HepG2 (cell line): ENCODE data around the gene GAS2L2. TPM values are rescaled to one million over a fixed set of nuclear protein-coding genes. Genes with fewer than 3 reads are reported as not detected.

Source experiments
- ATAC-seq: fragments of 200-7000 bp; cut with Tn5 transposase; 3 replicates; pipeline ENCODE4 v1.9.1; 2020; ENCODE audit warnings: mild to moderate bottlenecking, moderate library complexity
- BruUV-seq: library from RNA; stranded (reverse); fragments of 400-500 nt; replicated peaks from 2 replicates; lab custom pipeline; 2021; lab: Mats Ljungman, UMichigan
- CTCF ChIA-PET: fragments of 300-600 bp; formaldehyde crosslinking; extraction: SDS; loops from one replicate; lab custom pipeline; 2021; ENCODE audit warnings: low total read pairs, inconsistent platforms, low intra/inter-chr PET ratio; lab: Yijun Ruan, JAX
- POLR2A ChIA-PET: fragments of 350-600 bp; sonication (Branson Sonifier 250); formaldehyde crosslinking; loops from one replicate; lab custom pipeline; 2020; ENCODE audit warnings: antibody characterized with exemption, inconsistent platforms; lab: Yijun Ruan, JAX
- DNase-seq: peaks from one replicate; pipeline ENCODE4 v3.0.0-alpha.2; 2015; ENCODE audit warnings: low spot score
- FAIRE-seq: peaks from 3 replicates; lab custom pipeline; 2011; peaks lifted over from hg19 to GRCh38; lab: Jason Lieb, UNC
- H2AFZ ChIP-seq: one replicate; pipeline ENCODE4 v1.6.1; 2011; ENCODE audit warnings: low read length, inconsistent platforms
- H3K27ac ChIP-seq: fragments of 300-600 bp; 3 replicates; pipeline ENCODE4 v1.8.0; 2011; ENCODE audit warnings: mixed run types, mild to moderate bottlenecking, mixed read lengths, low read length, inconsistent platforms; ENCODE audit not compliant: insufficient read depth; ENCODE audit errors: extremely low read length
- H3K27me3 ChIP-seq, 2 experiments: fragments of 200-600 bp in 1 of 2; 2 replicates in 1 of 2; 3 replicates in 1 of 2; pipeline versions ENCODE4 v1.6.0 to v1.8.0; 2011; ENCODE audit warnings: low read length in 2 of 2, mild to moderate bottlenecking in 2 of 2, moderate library complexity in 2 of 2, inconsistent platforms in 1 of 2; ENCODE audit not compliant: insufficient read depth in 2 of 2, control insufficient read depth in 1 of 2
- H3K36me3 ChIP-seq, 2 experiments: fragments of 200-600 bp in 1 of 2; replicated peaks in 1 of 2; 2 replicates in 1 of 2; 3 replicates in 1 of 2; pipeline versions ENCODE4 v1.5.1 to v1.8.0; 2011; ENCODE audit warnings: low read length in 2 of 2, inconsistent platforms in 1 of 2; ENCODE audit not compliant: insufficient read depth in 2 of 2, control insufficient read depth in 1 of 2
- H3K4me1 ChIP-seq: 2 replicates; pipeline ENCODE4 v1.5.1; 2012; ENCODE audit warnings: low read length, inconsistent platforms; ENCODE audit not compliant: insufficient read depth
- H3K4me2 ChIP-seq: 2 replicates; pipeline ENCODE4 v1.6.0; 2011; ENCODE audit warnings: low read depth, low read length, inconsistent platforms
- H3K4me3 ChIP-seq, 3 experiments: fragments of 200-600 bp in 1 of 3; sonication (generic), shearing (Covaris generic) in 1 of 3; replicated peaks in 1 of 3; 2 replicates each; pipeline ENCODE4 v1.5.1; 2011 to 2016; ENCODE audit warnings: low read length in 3 of 3, inconsistent platforms in 2 of 3, low read depth in 2 of 3, mild to moderate bottlenecking in 2 of 3, control low read depth in 1 of 3, mixed read lengths in 1 of 3; ENCODE audit not compliant: insufficient read depth in 1 of 3
- H3K79me2 ChIP-seq: one replicate; pipeline ENCODE4 v1.6.1; 2011; ENCODE audit warnings: low read length, inconsistent platforms; ENCODE audit not compliant: insufficient read depth
- H3K9ac ChIP-seq: 2 replicates; pipeline ENCODE4 v1.6.0; 2011; ENCODE audit warnings: mild to moderate bottlenecking, low read depth, low read length, inconsistent platforms; ENCODE audit not compliant: insufficient read depth
- H3K9me3 ChIP-seq: 2 replicates; pipeline ENCODE4 v1.5.1; 2012; ENCODE audit warnings: mild to moderate bottlenecking, low read length
- H4K20me1 ChIP-seq: 2 replicates; pipeline ENCODE4 v1.6.0; 2011; ENCODE audit warnings: inconsistent platforms, mild to moderate bottlenecking, low read length, moderate library complexity; ENCODE audit not compliant: insufficient read depth
- CC2D1A ChIP-seq: sonication (generic); formaldehyde crosslinking; IDR thresholded peaks from 2 replicates; pipeline ENCODE4 v1.8.1; 2023; ENCODE audit warnings: mild to moderate bottlenecking, missing genetic modification reagents
- CENPT ChIP-seq: sonication (generic); formaldehyde crosslinking; IDR thresholded peaks from 2 replicates; pipeline ENCODE4 v1.8.0; 2022; ENCODE audit warnings: low read depth, mild to moderate bottlenecking, moderate library complexity, missing genetic modification reagents
- HIVEP1 ChIP-seq: sonication (generic); formaldehyde crosslinking; IDR thresholded peaks from 2 replicates; pipeline ENCODE4 v1.4.0; 2020; ENCODE audit warnings: mild to moderate bottlenecking, missing genetic modification reagents
- RAD51 ChIP-seq: fragments of 450-650 bp; IDR thresholded peaks from 2 replicates; pipeline ENCODE4 v1.6.1; 2016; ENCODE audit warnings: borderline replicate concordance
- TEAD3 ChIP-seq: optimal IDR thresholded peaks from 2 replicates; pipeline ENCODE3; 2016; ENCODE audit warnings: borderline replicate concordance
- THYN1 ChIP-seq: sonication (generic); formaldehyde crosslinking; IDR thresholded peaks from 2 replicates; pipeline ENCODE4 v1.8.1; 2023; ENCODE audit warnings: low read depth, mild to moderate bottlenecking, moderate library complexity, missing genetic modification reagents, borderline replicate concordance
- ZMYM3 ChIP-seq: sonication (generic); formaldehyde crosslinking; IDR thresholded peaks from 2 replicates; pipeline ENCODE4 v1.5.1; 2020; ENCODE audit warnings: mild to moderate bottlenecking, missing genetic modification reagents
- ZNF451 ChIP-seq: sonication (generic); formaldehyde crosslinking; IDR thresholded peaks from 2 replicates; pipeline ENCODE4 v1.5.0; 2020; ENCODE audit warnings: mild to moderate bottlenecking, missing genetic modification reagents
- ZNF777 ChIP-seq: sonication (generic); formaldehyde crosslinking; IDR thresholded peaks from 2 replicates; pipeline ENCODE4 v1.4.0; 2020; ENCODE audit warnings: missing genetic modification reagents
- WGBS: methylation state at CpG from one replicate; pipeline ENCODE4 v1.1.6; 2017; ENCODE audit warnings: low lambda C conversion rate; 5-methylcytosine and 5-hydroxymethylcytosine counted together
- in situ Hi-C: cut with HindIII; loops from 2 replicates; pipeline ENCODE4 v1.10.0; 2017; ENCODE audit warnings: low pct_unique_long_range_greater_than_20kb; ENCODE audit not compliant: extremely low pct_ligation_motif_present
- intact Hi-C: fragments of 100-400 bp; cut with micrococcal nuclease; formaldehyde crosslinking; loops from one replicate; pipeline ENCODE4 v1.10.0; 2022; ENCODE audit not compliant: unreplicated experiment
- polyA plus RNA-seq, 8 experiments: library from polyadenylated mRNA; depleted of rRNA in 3 of 8; stranded (reverse) in 7 of 8; unstranded in 1 of 8; fragments of >200 nt; fragmentation: Illumina TruSeq in 4 of 8; extraction: Trizol in 4 of 8; gene quantifications; 2 replicates each; pipeline versions ENCODE4 v1.2.1 to v1.2.3, GENCODE V29; 2011 to 2016; ENCODE audit warnings: low read depth in 4 of 8, missing spikeins in 1 of 8, mixed read lengths in 1 of 8; ENCODE audit not compliant: insufficient read depth in 1 of 8
- total RNA-seq, 5 experiments: library from RNA; depleted of rRNA; stranded (reverse); fragments of >200 nt; fragmentation: Illumina TruSeq; extraction: Trizol; gene quantifications; 2 replicates each; pipeline ENCODE4 v1.2.3, GENCODE V29; 2016; ENCODE audit warnings: low read depth in 1 of 5
- TF ChIP-seq, protein P1 (sequence below): sonication (generic); formaldehyde crosslinking; IDR thresholded peaks from 2 replicates; pipeline ENCODE4 v1.8.0; 2022; ENCODE audit warnings: missing genetic modification reagents, mild to moderate bottlenecking, moderate library complexity, borderline replicate concordance
- TF ChIP-seq, protein P2 (sequence below): sonication (generic); formaldehyde crosslinking; IDR thresholded peaks from 2 replicates; pipeline ENCODE4 v1.9.0; 2022; ENCODE audit warnings: low read depth, missing genetic modification reagents
- TF ChIP-seq, protein P3 (sequence below): IDR thresholded peaks from 2 replicates; pipeline ENCODE4 v1.6.1; 2016; ENCODE audit warnings: low read depth, missing genetic modification reagents, missing compliant biosample characterization
- TF ChIP-seq, protein P4 (sequence below): sonication (generic); IDR thresholded peaks from 2 replicates; pipeline ENCODE4 v1.6.1; 2016; ENCODE audit warnings: low read depth, borderline replicate concordance
- TF ChIP-seq, protein P5 (sequence below): sonication (generic); formaldehyde crosslinking; IDR thresholded peaks from 2 replicates; pipeline ENCODE4 v1.8.1; 2023; ENCODE audit warnings: missing genetic modification reagents, mild to moderate bottlenecking, borderline replicate concordance

Gene GAS2L2
- total and polyA plus RNA-seq, 2 of the 13 experiments (the other 11 are each of a cell fraction or from before 2014, with no cell fraction given), result not detected

DNA sequence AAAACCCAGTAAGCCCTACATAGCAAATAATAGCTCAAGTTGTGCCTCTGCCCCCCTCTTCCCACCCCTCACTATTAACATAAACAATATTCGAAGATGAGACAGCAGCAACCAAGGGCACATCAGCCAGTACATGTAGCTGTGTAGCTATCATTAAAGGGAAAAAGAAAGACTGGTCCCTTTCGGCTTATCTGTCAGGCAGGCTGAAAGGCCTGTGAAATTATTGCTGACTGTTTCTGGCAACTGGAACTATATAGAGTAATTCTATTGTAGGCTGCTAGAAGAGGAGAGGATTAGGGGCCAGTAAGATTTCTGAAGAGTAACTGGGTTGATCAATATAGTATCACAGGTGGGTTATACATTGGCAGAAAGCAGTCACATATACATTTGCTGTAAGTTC is 58.1 kb downstream of the GAS2L2 start:
- H3K79me2 ChIP-seq, result no peaks in the 10 kb centered on the region
- no peak overlapping the region for H3K27ac ChIP-seq
- no peaks in the 10 kb centered on the region for H4K20me1 ChIP-seq
- H2AFZ ChIP-seq, result no peak overlapping the region
- TF ChIP-seq, protein P1, sequence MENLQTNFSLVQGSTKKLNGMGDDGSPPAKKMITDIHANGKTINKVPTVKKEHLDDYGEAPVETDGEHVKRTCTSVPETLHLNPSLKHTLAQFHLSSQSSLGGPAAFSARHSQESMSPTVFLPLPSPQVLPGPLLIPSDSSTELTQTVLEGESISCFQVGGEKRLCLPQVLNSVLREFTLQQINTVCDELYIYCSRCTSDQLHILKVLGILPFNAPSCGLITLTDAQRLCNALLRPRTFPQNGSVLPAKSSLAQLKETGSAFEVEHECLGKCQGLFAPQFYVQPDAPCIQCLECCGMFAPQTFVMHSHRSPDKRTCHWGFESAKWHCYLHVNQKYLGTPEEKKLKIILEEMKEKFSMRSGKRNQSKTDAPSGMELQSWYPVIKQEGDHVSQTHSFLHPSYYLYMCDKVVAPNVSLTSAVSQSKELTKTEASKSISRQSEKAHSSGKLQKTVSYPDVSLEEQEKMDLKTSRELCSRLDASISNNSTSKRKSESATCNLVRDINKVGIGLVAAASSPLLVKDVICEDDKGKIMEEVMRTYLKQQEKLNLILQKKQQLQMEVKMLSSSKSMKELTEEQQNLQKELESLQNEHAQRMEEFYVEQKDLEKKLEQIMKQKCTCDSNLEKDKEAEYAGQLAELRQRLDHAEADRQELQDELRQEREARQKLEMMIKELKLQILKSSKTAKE (CRISPR knock-in tag), result no peak
- TF ChIP-seq RAD51 (no peak), THYN1 (CRISPR knock-in tag) (no peak), ZMYM3 (CRISPR knock-in tag) (no peak), ZNF777 (CRISPR knock-in tag) (no peak), TEAD3 (CRISPR knock-in tag) (no peak), CENPT (CRISPR knock-in tag) (no peak), CC2D1A (CRISPR knock-in tag) (no peak), HIVEP1 (no peak), ZNF451 (CRISPR knock-in tag) (no peak)
- TF ChIP-seq, protein P2, sequence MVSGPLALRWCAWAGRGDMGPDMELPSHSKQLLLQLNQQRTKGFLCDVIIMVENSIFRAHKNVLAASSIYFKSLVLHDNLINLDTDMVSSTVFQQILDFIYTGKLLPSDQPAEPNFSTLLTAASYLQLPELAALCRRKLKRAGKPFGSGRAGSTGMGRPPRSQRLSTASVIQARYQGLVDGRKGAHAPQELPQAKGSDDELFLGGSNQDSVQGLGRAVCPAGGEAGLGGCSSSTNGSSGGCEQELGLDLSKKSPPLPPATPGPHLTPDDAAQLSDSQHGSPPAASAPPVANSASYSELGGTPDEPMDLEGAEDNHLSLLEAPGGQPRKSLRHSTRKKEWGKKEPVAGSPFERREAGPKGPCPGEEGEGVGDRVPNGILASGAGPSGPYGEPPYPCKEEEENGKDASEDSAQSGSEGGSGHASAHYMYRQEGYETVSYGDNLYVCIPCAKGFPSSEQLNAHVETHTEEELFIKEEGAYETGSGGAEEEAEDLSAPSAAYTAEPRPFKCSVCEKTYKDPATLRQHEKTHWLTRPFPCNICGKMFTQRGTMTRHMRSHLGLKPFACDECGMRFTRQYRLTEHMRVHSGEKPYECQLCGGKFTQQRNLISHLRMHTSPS (CRISPR knock-in tag), result no peak
- TF ChIP-seq, protein P3, sequence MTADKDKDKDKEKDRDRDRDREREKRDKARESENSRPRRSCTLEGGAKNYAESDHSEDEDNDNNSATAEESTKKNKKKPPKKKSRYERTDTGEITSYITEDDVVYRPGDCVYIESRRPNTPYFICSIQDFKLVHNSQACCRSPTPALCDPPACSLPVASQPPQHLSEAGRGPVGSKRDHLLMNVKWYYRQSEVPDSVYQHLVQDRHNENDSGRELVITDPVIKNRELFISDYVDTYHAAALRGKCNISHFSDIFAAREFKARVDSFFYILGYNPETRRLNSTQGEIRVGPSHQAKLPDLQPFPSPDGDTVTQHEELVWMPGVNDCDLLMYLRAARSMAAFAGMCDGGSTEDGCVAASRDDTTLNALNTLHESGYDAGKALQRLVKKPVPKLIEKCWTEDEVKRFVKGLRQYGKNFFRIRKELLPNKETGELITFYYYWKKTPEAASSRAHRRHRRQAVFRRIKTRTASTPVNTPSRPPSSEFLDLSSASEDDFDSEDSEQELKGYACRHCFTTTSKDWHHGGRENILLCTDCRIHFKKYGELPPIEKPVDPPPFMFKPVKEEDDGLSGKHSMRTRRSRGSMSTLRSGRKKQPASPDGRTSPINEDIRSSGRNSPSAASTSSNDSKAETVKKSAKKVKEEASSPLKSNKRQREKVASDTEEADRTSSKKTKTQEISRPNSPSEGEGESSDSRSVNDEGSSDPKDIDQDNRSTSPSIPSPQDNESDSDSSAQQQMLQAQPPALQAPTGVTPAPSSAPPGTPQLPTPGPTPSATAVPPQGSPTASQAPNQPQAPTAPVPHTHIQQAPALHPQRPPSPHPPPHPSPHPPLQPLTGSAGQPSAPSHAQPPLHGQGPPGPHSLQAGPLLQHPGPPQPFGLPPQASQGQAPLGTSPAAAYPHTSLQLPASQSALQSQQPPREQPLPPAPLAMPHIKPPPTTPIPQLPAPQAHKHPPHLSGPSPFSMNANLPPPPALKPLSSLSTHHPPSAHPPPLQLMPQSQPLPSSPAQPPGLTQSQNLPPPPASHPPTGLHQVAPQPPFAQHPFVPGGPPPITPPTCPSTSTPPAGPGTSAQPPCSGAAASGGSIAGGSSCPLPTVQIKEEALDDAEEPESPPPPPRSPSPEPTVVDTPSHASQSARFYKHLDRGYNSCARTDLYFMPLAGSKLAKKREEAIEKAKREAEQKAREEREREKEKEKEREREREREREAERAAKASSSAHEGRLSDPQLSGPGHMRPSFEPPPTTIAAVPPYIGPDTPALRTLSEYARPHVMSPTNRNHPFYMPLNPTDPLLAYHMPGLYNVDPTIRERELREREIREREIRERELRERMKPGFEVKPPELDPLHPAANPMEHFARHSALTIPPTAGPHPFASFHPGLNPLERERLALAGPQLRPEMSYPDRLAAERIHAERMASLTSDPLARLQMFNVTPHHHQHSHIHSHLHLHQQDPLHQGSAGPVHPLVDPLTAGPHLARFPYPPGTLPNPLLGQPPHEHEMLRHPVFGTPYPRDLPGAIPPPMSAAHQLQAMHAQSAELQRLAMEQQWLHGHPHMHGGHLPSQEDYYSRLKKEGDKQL, result no peak
- TF ChIP-seq, protein P4, sequence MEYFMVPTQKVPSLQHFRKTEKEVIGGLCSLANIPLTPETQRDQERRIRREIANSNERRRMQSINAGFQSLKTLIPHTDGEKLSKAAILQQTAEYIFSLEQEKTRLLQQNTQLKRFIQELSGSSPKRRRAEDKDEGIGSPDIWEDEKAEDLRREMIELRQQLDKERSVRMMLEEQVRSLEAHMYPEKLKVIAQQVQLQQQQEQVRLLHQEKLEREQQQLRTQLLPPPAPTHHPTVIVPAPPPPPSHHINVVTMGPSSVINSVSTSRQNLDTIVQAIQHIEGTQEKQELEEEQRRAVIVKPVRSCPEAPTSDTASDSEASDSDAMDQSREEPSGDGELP, result no peak
- TF ChIP-seq, protein P5, sequence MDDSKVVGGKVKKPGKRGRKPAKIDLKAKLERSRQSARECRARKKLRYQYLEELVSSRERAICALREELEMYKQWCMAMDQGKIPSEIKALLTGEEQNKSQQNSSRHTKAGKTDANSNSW (CRISPR knock-in tag), result no peak
- DNase-seq (no peak), ATAC-seq (no peak), FAIRE-seq (no peak)
- CTCF ChIA-PET, result no interaction called here
- H3K36me3 ChIP-seq, result peaks cover 8 to 34% of the 10 kb centered on the region in 2 experiments; a peak in 4 of 5 replicates
- no peaks in the 10 kb centered on the region for H3K4me1 ChIP-seq
- in situ Hi-C loops (no loop called here), intact Hi-C loops (no loop called here)
- 96% methylated on average over 2 of the region's 2 CpGs for WGBS
- H3K9ac ChIP-seq, result no peak overlapping the region
- no peak overlapping the region for H3K4me2 ChIP-seq
- POLR2A ChIA-PET, result no interaction called here
- no peak overlapping the region for H3K4me3 ChIP-seq
- no TSS peak for BruUV-seq
- H3K27me3 ChIP-seq, result no peaks in the 10 kb centered on the region
- no peaks in the 10 kb centered on the region for H3K9me3 ChIP-seq
